Caco-2 (cell line): Measurements from ENCODE around the gene GSS. TPM values are rescaled to one million over a fixed set of nuclear protein-coding genes. Genes with fewer than 3 reads are reported as not detected.

ENCODE experiments used
- BruUV-seq: library from RNA; stranded (reverse); fragments of 400-500 nt; replicated peaks from 2 replicates; lab custom pipeline; 2021; lab: Mats Ljungman, UMichigan
- CTCF ChIA-PET: fragments of 300-600 bp; sonication (Branson Sonifier 250); formaldehyde crosslinking; loops from one replicate; lab custom pipeline; 2022; ENCODE audit warnings: antibody characterized with exemption; lab: Charles Lee
- POLR2A ChIA-PET: fragments of 300-600 bp; sonication (Branson Sonifier 250); formaldehyde crosslinking; loops from one replicate; lab custom pipeline; 2022; ENCODE audit warnings: antibody characterized with exemption; lab: Charles Lee
- DNase-seq, 2 experiments: peaks; one replicate each; pipeline versions ENCODE4 v3.0.0 to v3.0.0-alpha.2; 2020 to 2022
- H3K27me3 ChIP-seq: replicated peaks from 2 replicates; pipeline ENCODE4 v1.6.0; 2011; ENCODE audit warnings: low read length; ENCODE audit not compliant: control insufficient read depth, insufficient read depth
- H3K36me3 ChIP-seq: 2 replicates; pipeline ENCODE4 v1.5.1; 2011; ENCODE audit warnings: low read length; ENCODE audit not compliant: control insufficient read depth, insufficient read depth
- H3K4me1 ChIP-seq: fragments of 250-450 bp; sonication (Bioruptor Pico); 2 replicates; pipeline ENCODE4 v1.5.1; 2020; ENCODE audit warnings: mild to moderate bottlenecking
- H3K4me3 ChIP-seq: 2 replicates; pipeline ENCODE4 v1.5.1; 2011; ENCODE audit warnings: low read depth, mild to moderate bottlenecking, control low read depth, low read length
- H3K9me3 ChIP-seq: fragments of 250-450 bp; sonication (Bioruptor Pico); 2 replicates; pipeline ENCODE4 v1.5.1; 2020; ENCODE audit warnings: mild to moderate bottlenecking, moderate library complexity
- H3K27ac Mint-ChIP-seq: one replicate; pipeline ENCODE4 v1.8.0; 2022; ENCODE audit warnings: mixed read lengths; ENCODE audit not compliant: unreplicated experiment
- H3K27me3 Mint-ChIP-seq: one replicate; pipeline ENCODE4 v1.8.0; 2022; ENCODE audit warnings: mixed read lengths; ENCODE audit not compliant: insufficient read depth, unreplicated experiment
- H3K36me3 Mint-ChIP-seq: one replicate; pipeline ENCODE4 v1.8.0; 2022; ENCODE audit warnings: mild to moderate bottlenecking, mixed read lengths; ENCODE audit not compliant: insufficient read depth, unreplicated experiment
- H3K4me1 Mint-ChIP-seq: one replicate; pipeline ENCODE4 v1.8.0; 2022; ENCODE audit warnings: low read depth, mixed read lengths; ENCODE audit not compliant: unreplicated experiment
- H3K4me3 Mint-ChIP-seq: one replicate; pipeline ENCODE4 v1.8.0; 2022; ENCODE audit warnings: mild to moderate bottlenecking, moderate library complexity, mixed read lengths; ENCODE audit not compliant: unreplicated experiment
- H3K9me3 Mint-ChIP-seq: one replicate; pipeline ENCODE4 v1.8.0; 2022; ENCODE audit warnings: mixed read lengths; ENCODE audit not compliant: unreplicated experiment
- intact Hi-C: fragments of 100-400 bp; cut with micrococcal nuclease; formaldehyde crosslinking; loops from one replicate; pipeline ENCODE4 v1.10.0; 2022; ENCODE audit not compliant: unreplicated experiment
- total RNA-seq: library from RNA; stranded (reverse); gene quantifications from 2 replicates; pipeline ENCODE4 v1.2.3, GENCODE V29; 2022
- TF ChIP-seq, protein P1 (sequence below), 2 experiments: fragments of 200-600 bp in 1 of 2; IDR thresholded peaks; 1 replicate in 1 of 2; 2 replicates in 1 of 2; pipeline versions ENCODE4 v1.5.1 to v1.8.0; 2011 to 2022; ENCODE audit warnings: antibody characterized with exemption in 1 of 2, control low read depth in 1 of 2, inconsistent platforms in 1 of 2, low read depth in 1 of 2, low read length in 1 of 2, mild to moderate bottlenecking in 1 of 2, moderate library complexity in 1 of 2; ENCODE audit not compliant: insufficient read depth in 1 of 2, severe bottlenecking in 1 of 2, unreplicated experiment in 1 of 2

Gene GSS
- total RNA-seq, 1 experiment from 2014 or later, result 138 TPM

DNA sequence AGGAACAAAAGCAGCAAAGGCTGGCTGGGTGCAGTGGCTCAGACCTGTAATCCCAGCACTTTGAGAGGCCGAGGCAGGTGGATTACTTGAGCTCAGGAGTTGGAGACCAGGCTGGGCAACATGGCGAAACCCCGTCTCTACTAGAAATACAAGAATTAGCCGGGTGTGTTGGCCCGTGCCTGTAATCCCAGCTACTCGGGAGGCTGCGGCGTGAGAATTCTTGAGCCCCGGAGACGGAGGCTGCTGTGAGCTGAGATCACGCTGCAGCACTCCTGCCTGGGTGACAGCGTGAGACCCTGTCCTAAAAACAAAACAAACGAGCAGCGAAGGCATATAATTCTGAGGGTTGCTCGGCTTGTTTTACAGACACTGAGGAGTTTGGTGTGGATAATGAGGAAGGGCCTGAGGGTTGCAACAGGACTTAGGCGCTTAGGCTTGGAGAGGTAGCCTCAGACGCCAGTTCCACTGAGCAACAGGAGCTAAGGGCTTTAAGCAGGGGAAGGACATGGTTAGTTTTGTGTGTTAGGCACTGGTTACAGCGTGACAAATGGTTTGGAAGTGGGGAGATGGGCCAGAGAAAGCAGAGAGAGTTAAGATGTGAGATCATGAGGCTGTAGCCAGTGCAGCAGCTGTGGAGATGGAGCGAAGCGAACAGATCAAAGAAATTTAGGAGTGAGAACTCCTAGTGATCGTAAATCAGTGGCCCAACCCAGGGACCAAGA lies 1.3 kb upstream of the GSS start:
- DNase-seq, result no peak
- no peaks in the 10 kb centered on the region for H3K9me3 ChIP-seq
- H3K27me3 Mint-ChIP-seq, result no peaks in the 10 kb centered on the region
- intact Hi-C loops, result loop anchor here (10.0 kb wide), 1 partner anchor 248 kb away; no protein-coding TSS in a partner anchor
- TF ChIP-seq, protein P1, sequence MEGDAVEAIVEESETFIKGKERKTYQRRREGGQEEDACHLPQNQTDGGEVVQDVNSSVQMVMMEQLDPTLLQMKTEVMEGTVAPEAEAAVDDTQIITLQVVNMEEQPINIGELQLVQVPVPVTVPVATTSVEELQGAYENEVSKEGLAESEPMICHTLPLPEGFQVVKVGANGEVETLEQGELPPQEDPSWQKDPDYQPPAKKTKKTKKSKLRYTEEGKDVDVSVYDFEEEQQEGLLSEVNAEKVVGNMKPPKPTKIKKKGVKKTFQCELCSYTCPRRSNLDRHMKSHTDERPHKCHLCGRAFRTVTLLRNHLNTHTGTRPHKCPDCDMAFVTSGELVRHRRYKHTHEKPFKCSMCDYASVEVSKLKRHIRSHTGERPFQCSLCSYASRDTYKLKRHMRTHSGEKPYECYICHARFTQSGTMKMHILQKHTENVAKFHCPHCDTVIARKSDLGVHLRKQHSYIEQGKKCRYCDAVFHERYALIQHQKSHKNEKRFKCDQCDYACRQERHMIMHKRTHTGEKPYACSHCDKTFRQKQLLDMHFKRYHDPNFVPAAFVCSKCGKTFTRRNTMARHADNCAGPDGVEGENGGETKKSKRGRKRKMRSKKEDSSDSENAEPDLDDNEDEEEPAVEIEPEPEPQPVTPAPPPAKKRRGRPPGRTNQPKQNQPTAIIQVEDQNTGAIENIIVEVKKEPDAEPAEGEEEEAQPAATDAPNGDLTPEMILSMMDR (IDR thresholded peaks at IDR 0.05; ENCODE audit: insufficient read depth in 1 of 2, low read depth in 1 of 2, low read length in 1 of 2, severe bottlenecking in 1 of 2, unreplicated experiment in 1 of 2), result no peak
- no peaks in the 10 kb centered on the region for H3K27me3 ChIP-seq
- peaks cover 16% of the 10 kb centered on the region for H3K36me3 Mint-ChIP-seq
- H3K4me3 ChIP-seq, result no peak overlapping the region
- H3K9me3 Mint-ChIP-seq, result no peaks in the 10 kb centered on the region
- ChIA-PET POLR2A (interaction anchor here (0.8 to 1.4 kb wide), 2 partner anchors 81 to 84 kb away, joined by 11 to 13 read pairs; partner anchors contain the start of genes ACSS2 and GGT7), CTCF (interaction anchor here (0.6 to 4.2 kb wide), 9 partner anchors 11 to 131 kb away, joined by 3 to 331 read pairs (median 8); partner anchors contain the start of genes ACSS2, GGT7 and NCOA6)
- no peaks in the 10 kb centered on the region for H3K36me3 ChIP-seq
- H3K4me3 Mint-ChIP-seq, result no peak overlapping the region
- BruUV-seq, result no TSS peak
- H3K4me1 ChIP-seq, result peaks cover 5% of the 10 kb centered on the region
- H3K4me1 Mint-ChIP-seq, result peaks cover 25% of the 10 kb centered on the region
- peak overlapping the region; percentile 96 for H3K27ac Mint-ChIP-seq

GRCh38 chr20:34956041-34956458 lies 444 bp upstream of the GSS start:
- intact Hi-C loops, result loop anchor here (10.0 kb wide), 1 partner anchor 249 kb away; no protein-coding TSS in a partner anchor
- POLR2A ChIA-PET, result interaction anchor here (0.6 to 2.8 kb wide), 18 partner anchors 11 to 998 kb away, joined by 3 to 86 read pairs (median 4); partner anchors contain the start of genes ACSS2, CEP250, GGT7 and NCOA6
- peaks cover 25% of the 10 kb centered on the region for H3K4me1 Mint-ChIP-seq

GRCh38 chr20:34954904-34955230 lies 739 bp downstream of the GSS start:
- Mint-ChIP-seq H3K9me3 (no peaks in the 10 kb centered on the region), H3K36me3 (peaks cover 22% of the 10 kb centered on the region), H3K27me3 (no peaks in the 10 kb centered on the region), H3K4me3 (peak overlapping the region; percentile 90), H3K27ac (peak overlapping the region; percentile 96), H3K4me1 (peaks cover 25% of the 10 kb centered on the region)
- no peaks in the 10 kb centered on the region for H3K27me3 ChIP-seq
- POLR2A ChIA-PET, result interaction anchor here (0.5 to 2.8 kb wide), 7 partner anchors 21 to 999 kb away, joined by 3 to 86 read pairs (median 6); partner anchors contain the start of genes ACSS2, SCAND1 and TRPC4AP
- H3K9me3 ChIP-seq, result no peaks in the 10 kb centered on the region
- no TSS peak for BruUV-seq
- CTCF ChIA-PET, result interaction anchor here (0.6 to 4.2 kb wide), 8 partner anchors 15 to 764 kb away, joined by 3 to 331 read pairs (median 8); partner anchors contain the start of genes ACSS2 and GGT7
- peak overlapping the region; percentile 57 for H3K4me3 ChIP-seq
- peaks cover 5% of the 10 kb centered on the region for H3K4me1 ChIP-seq
- intact Hi-C loops, result loop anchor here (1.0 to 10.0 kb wide), 4 partner anchors 79 to 250 kb away; partner anchors contain the start of genes ACSS2 and TRPC4AP
- H3K36me3 ChIP-seq, result no peaks in the 10 kb centered on the region
- TF ChIP-seq, protein P1 (IDR thresholded peaks at IDR 0.05; ENCODE audit: insufficient read depth in 1 of 2, low read depth in 1 of 2, low read length in 1 of 2, severe bottlenecking in 1 of 2, unreplicated experiment in 1 of 2), result no peak
- DNase-seq, result peak; percentile 71 to 81

More at GRCh38 chr20:34956041-34956458, 444 bp upstream of the GSS start:
- H3K36me3 Mint-ChIP-seq, result peaks cover 16% of the 10 kb centered on the region
- Histone ChIP-seq H3K9me3 (no peaks in the 10 kb centered on the region), H3K27me3 (no peaks in the 10 kb centered on the region), H3K4me3 (peak overlapping the region; percentile 57), H3K4me1 (peaks cover 5% of the 10 kb centered on the region), H3K36me3 (no peaks in the 10 kb centered on the region)
- BruUV-seq, result TSS peak; percentile 92
- peak overlapping the region; percentile 90 for H3K4me3 Mint-ChIP-seq
- peak overlapping the region; percentile 96 for H3K27ac Mint-ChIP-seq
- DNase-seq, result no peak
- TF ChIP-seq, protein P1 (IDR thresholded peaks at IDR 0.05; ENCODE audit: insufficient read depth in 1 of 2, low read depth in 1 of 2, low read length in 1 of 2, severe bottlenecking in 1 of 2, unreplicated experiment in 1 of 2), result peak in 1 of 2 experiments; percentile 29
- H3K27me3 Mint-ChIP-seq, result no peaks in the 10 kb centered on the region
- CTCF ChIA-PET, result interaction anchor here (0.6 to 4.2 kb wide), 31 partner anchors 8 to 765 kb away, joined by 3 to 331 read pairs (median 4); partner anchors contain the start of genes ACSS2, GGT7, NCOA6 and TP53INP2
- no peaks in the 10 kb centered on the region for H3K9me3 Mint-ChIP-seq
